ENCODE data around the gene UMPS.

The UMPS gene

DNA sequence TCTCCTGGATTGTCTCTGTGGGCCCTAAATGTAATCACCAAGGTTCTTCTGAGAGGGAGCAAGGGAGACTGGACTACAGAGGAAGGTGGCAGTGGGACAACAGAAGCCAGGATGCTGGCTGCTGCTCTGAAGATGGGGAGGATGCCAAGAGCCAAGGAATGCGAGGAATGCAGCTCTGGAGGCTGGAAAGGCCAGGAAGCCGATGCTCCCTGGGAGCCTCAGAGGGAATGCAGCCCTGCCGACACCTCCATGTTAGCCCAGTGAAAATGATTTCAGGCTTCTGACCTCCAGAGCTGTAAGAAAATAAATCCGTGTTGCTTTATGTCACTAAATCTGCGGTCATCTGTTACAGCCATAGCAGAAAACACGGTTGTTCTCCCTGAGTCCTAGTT is 44.1 kb downstream of the UMPS start:
- DNase-seq (ENCODE audit: extremely low spot score) = no peak
- POLR2A ChIA-PET = no interaction called here
- CTCF ChIA-PET = no interaction called here
- TF ChIP-seq ZNF384 (IDR thresholded peaks at IDR 0.05) (no peak), PKNOX1 (IDR thresholded peaks at IDR 0.05) (no peak), FOXA1 (IDR thresholded peaks at IDR 0.05) (no peak), NFRKB (IDR thresholded peaks at IDR 0.05) (no peak), SUZ12 (IDR thresholded peaks at IDR 0.05) (no peak), ELF4 (IDR thresholded peaks at IDR 0.05) (no peak), LEF1 (IDR thresholded peaks at IDR 0.05; ENCODE audit: borderline replicate concordance) (no peak)

GRCh38 chr3:124774841-124775402 is 44.7 kb downstream of the UMPS start:
- DNase-seq (ENCODE audit: extremely low spot score) = no peak
- ChIA-PET CTCF (no interaction called here), POLR2A (no interaction called here)
- TF ChIP-seq FOXA1 (IDR thresholded peaks at IDR 0.05) = no peak
- TF ChIP-seq FOXK2 (IDR thresholded peaks at IDR 0.05) = no peak
- TF ChIP-seq L3MBTL2 (conservative IDR thresholded peaks at IDR 0.05) = no peak
- no peak for TF ChIP-seq PKNOX1 (IDR thresholded peaks at IDR 0.05)
- TF ChIP-seq ARNT (IDR thresholded peaks at IDR 0.05) = no peak
- no peak for TF ChIP-seq NFRKB (IDR thresholded peaks at IDR 0.05)
- TF ChIP-seq FOXM1 (IDR thresholded peaks at IDR 0.05; ENCODE audit: borderline replicate concordance) = no peak
- no peak for TF ChIP-seq ELF4 (IDR thresholded peaks at IDR 0.05)
- no peak for TF ChIP-seq BHLHE40 (IDR thresholded peaks at IDR 0.05; ENCODE audit: borderline replicate concordance)
- no peak for TF ChIP-seq HDGF (IDR thresholded peaks at IDR 0.05; ENCODE audit: borderline replicate concordance)
- TF ChIP-seq LEF1 (IDR thresholded peaks at IDR 0.05; ENCODE audit: borderline replicate concordance) = no peak

- CTCF ChIA-PET = no interaction called here
- POLR2A ChIA-PET = no interaction called here
- no peak for DNase-seq (ENCODE audit: extremely low spot score)
- TF ChIP-seq LEF1 (IDR thresholded peaks at IDR 0.05; ENCODE audit: borderline replicate concordance) (no peak), HDGF (IDR thresholded peaks at IDR 0.05; ENCODE audit: borderline replicate concordance) (no peak), L3MBTL2 (conservative IDR thresholded peaks at IDR 0.05) (no peak), TARDBP (IDR thresholded peaks at IDR 0.05) (no peak), CTBP1 (IDR thresholded peaks at IDR 0.05; ENCODE audit: borderline replicate concordance) (no peak), FOXA1 (IDR thresholded peaks at IDR 0.05) (no peak), SUZ12 (IDR thresholded peaks at IDR 0.05) (no peak), PKNOX1 (IDR thresholded peaks at IDR 0.05) (no peak), FOXK2 (IDR thresholded peaks at IDR 0.05) (no peak)
Observed at GRCh38 chr3:124775877-124776276, 45.6 kb downstream of the UMPS start.

- CTCF ChIA-PET = interaction anchor here (0.7 to 1.5 kb wide), 2 partner anchors 10 to 16 kb away, joined by 4 to 6 read pairs; no protein-coding TSS in a partner anchor
- no peak for DNase-seq (ENCODE audit: extremely low spot score)
- TF ChIP-seq FOXA1 (IDR thresholded peaks at IDR 0.05) (no peak), HDGF (IDR thresholded peaks at IDR 0.05; ENCODE audit: borderline replicate concordance) (no peak), CTBP1 (IDR thresholded peaks at IDR 0.05; ENCODE audit: borderline replicate concordance) (no peak), SP1 (IDR thresholded peaks at IDR 0.05) (no peak), L3MBTL2 (conservative IDR thresholded peaks at IDR 0.05) (no peak), FOXK2 (IDR thresholded peaks at IDR 0.05) (no peak), NFRKB (IDR thresholded peaks at IDR 0.05) (no peak), ELF4 (IDR thresholded peaks at IDR 0.05) (no peak)
- POLR2A ChIA-PET = no interaction called here
Observed at GRCh38 chr3:124776856-124777255, 46.6 kb downstream of the UMPS start.

DNA sequence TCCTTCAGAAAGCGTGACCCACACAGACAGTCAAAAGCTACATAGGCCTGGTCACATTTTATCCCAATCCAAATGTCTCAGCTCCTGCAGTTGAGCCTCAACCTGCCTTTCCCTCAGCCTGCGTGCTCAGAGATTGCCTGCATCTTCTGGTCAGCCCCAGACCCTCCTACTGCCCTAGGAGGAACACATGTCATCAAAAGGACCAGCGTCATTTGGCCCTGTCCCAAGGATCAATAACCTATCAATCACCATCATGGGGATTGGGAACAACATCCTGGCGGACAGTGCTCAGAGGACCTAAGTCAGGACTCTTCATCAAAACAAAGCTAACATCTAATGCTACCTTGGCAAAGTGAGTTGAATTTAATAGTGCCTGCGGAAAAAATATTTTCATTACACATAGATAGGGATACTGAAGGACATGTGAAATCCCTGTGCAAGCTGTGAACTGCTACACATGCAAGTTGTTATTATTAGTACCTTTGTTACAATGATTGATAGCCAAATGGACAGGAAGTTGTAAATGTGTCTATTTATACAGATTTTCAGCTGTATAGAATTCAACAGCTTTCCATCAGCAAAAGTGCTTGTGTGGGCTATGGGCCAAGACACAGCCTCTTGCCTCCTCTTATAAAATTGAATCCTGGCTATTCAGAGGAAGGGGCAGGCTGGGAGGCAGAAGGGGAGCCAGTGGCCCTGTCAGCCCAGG is 47.7 kb downstream of the UMPS start:
- POLR2A ChIA-PET = no interaction called here

More for the DNA sequence above, 47.7 kb downstream of the UMPS start:
- TF ChIP-seq ARNT (IDR thresholded peaks at IDR 0.05) (no peak), CTBP1 (IDR thresholded peaks at IDR 0.05; ENCODE audit: borderline replicate concordance) (no peak), ELF4 (IDR thresholded peaks at IDR 0.05) (no peak), SUZ12 (IDR thresholded peaks at IDR 0.05) (no peak), BHLHE40 (IDR thresholded peaks at IDR 0.05; ENCODE audit: borderline replicate concordance) (no peak), SP1 (IDR thresholded peaks at IDR 0.05) (no peak), TARDBP (IDR thresholded peaks at IDR 0.05) (no peak), HDGF (IDR thresholded peaks at IDR 0.05; ENCODE audit: borderline replicate concordance) (no peak), L3MBTL2 (conservative IDR thresholded peaks at IDR 0.05) (no peak), FOXA1 (IDR thresholded peaks at IDR 0.05) (no peak), FOXM1 (IDR thresholded peaks at IDR 0.05; ENCODE audit: borderline replicate concordance) (no peak), LEF1 (IDR thresholded peaks at IDR 0.05; ENCODE audit: borderline replicate concordance) (no peak), PKNOX1 (IDR thresholded peaks at IDR 0.05) (no peak), NFRKB (IDR thresholded peaks at IDR 0.05) (no peak), ZNF384 (IDR thresholded peaks at IDR 0.05) (no peak)
- CTCF ChIA-PET = interaction anchor here (0.7 to 1.5 kb wide), 4 partner anchors 9 to 17 kb away, joined by 4 to 6 read pairs (median 5); no protein-coding TSS in a partner anchor
- no peak for DNase-seq (ENCODE audit: extremely low spot score)

Data from HEK293T (cell line).